Measurements from ENCODE around the gene CLEC1A.

DNA sequence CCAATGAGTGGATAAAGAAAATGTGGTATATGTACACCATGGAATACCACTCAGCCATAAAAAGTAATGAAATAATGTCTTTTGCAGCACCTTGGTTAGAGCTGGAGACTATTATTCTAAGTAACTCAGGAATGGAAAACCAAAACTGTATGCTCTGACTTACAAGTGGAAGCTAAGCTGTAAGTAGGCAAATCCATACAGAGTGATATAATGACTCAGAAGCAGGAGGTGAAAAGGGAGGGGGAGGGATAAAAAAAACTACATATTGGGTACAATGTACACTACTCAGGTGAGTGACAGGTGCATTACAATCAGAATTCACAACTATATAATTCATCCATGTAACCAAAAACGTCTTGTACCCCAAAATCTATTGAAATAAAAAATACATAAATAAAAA, 15.1 kb upstream of the CLEC1A start:
- no peak for TF ChIP-seq ZNF274 (IDR thresholded peaks at IDR 0.05; ENCODE audit: low read depth, low read length)
- no peak for TF ChIP-seq SUZ12 (IDR thresholded peaks at IDR 0.05; ENCODE audit: extremely low read depth, insufficient read depth, insufficient read length)
